ENCODE measurements around the gene SAMD15.
"Not testable (repeated sequence)": the region's sequence is repeated elsewhere in the genome, so short reads cannot be mapped to it uniquely, and the experiment has no call there.

The SAMD15 gene

DNA sequence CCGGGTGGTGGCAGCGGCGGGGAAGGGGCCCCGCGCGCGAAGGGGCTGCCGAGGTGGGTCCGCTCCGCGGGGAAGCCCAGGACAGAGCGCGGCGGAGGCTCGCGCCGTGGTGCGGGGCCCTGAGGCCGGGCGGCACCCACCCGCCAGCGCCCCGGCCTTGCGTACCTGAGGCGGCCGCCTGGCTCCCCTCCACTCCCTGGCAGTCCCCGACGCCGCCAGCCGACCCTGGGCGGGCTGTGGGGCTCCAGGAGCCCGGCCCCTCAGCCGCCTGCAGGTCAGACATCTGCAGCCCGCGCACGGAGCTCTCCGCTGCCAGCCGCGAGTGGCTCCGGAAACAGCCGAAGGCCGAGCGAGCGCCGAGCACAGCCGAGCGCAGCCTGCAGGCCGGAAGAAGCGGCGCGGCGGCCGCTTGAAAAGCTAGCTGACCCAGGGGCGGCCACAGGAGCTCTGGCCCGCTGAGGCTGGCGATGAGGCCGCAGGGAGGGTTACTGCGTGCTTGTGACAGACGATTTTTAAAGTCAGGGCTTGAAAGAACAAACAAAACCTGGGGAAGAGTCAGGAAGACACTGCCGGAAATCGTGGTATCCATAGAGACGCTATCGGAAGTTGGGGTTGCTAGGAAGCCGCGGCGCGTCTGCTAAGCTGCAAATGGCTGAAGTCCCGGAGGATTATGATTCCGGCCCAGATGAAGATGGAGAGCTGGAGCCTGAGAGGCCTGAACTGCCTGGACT is at the start of gene SAMD15, which contains the start of gene TMED8:
TSS of gene SAMD15 (plus strand) at position 609 of the 731 bp plus-strand sequence. CDS start at position 649, 40 bp downstream.
TSS of gene TMED8 (minus strand) at position 324 of the 731 bp plus-strand sequence. CDS start at position 283, 41 bp downstream.
- no peak for DNase-seq

DNA sequence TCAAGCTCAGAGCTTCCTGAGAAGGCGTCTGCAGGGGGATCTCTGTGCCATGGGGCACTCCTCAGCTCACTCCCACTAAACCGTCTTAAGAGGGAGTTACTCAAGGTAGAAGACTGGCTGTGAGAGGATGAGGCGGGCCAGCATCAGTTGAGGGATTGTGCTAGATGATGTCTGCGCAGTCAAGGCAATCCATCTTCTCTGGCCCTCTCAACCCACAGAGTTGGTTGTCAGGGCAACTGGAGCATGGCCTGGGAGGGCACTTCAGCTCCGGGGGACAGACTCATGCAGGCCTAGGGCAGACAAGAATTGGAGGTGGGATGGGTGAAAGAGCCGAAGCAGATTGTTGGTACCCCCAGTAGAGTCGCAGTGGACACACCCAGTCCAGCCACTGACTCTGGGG is 47.3 kb upstream of the SAMD15 start:
- DNase-seq: no peak

DNA sequence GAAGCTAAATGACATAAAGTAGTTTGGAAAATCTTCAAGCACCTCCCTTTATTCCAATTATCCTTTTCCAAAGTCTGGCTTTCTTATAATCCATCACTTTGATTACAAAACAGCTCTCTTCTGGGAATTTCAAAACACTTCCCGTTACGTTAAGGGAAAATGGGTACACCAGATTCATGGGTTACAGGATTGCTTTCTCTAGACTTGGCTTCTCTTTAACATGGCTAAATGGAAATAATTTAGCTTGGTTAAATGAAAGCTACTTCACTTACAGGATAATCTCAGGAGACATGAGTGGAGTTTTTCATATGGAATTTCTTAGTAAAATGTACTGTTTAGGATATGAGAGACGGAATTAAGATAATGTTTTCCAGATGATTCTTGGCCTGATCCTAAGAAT is 41.6 kb upstream of the SAMD15 start:
- DNase-seq: no peak

DNA sequence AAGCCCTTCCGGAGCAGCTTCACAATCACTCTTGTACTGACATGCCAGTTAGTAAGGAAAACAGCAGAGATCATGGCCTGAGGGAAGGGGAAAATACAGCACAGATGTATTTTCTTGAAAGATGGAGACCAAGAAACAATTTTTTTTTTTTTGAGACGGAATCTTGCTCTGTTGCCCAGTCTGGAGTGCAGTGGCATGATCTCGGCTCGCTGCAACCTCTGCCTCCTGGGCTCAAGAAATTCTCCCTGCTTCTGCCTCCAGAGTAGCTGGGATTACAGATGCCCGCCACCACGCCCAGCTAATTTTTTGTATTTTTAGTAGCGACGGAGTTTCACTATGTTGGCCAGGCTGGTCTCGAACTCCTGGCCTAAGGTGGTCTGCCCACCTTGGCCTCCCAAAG is 39.9 kb upstream of the SAMD15 start:
- not testable (repeated sequence) for DNase-seq

DNA sequence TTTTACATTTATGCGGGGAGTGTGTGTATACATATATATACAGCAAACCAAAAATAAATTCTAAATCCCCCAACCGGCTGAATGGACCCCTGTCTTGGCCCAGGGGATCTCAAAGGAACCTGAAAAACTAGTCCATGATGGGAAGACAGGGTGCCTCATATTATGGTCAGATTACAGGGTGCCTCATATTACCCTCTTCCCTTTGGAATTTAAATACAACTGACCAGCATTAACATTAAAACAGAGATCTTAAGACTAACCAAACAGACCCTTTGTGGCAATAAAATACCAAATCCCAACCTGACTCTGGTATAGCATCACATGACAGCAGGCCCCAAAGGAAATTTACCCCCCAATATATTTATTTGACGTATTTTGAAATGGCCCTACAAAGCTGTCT is 39.3 kb upstream of the SAMD15 start:
- DNase-seq: no peak

DNA sequence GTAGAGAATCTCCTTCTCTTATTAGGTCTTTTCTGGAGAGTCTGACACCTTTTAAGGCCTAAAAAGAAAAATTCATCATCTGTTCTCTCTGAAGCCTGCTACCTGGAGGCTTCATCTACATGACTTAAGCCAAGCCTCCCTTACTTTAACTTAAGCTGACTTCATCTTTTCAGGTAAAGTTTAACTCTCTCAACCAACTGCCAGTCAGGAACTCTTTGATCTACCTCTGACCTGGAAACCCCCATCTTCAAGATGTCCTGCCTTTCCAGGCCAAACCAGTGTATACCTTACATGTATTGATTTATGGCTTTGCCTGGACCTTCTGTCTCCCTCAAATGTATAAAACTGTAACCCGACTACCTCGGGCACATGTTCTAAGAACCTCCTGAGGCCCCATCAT is 38.9 kb upstream of the SAMD15 start:
- no peak for DNase-seq

GRCh38 chr14:77339407-77339806 is 37.8 kb upstream of the SAMD15 start:
- no peak for DNase-seq

GRCh38 chr14:77340389-77340788 is 36.8 kb upstream of the SAMD15 start:
- no peak for DNase-seq

- no peak for DNase-seq
Measured at GRCh38 chr14:77342726-77343397, 34.3 kb upstream of the SAMD15 start.

GRCh38 chr14:77343662-77344061 is 33.5 kb upstream of the SAMD15 start:
- DNase-seq: no peak

GRCh38 chr14:77344377-77344996 is 32.7 kb upstream of the SAMD15 start:
- no peak for DNase-seq

GRCh38 chr14:77346495-77346894 is 30.7 kb upstream of the SAMD15 start:
- DNase-seq: no peak

GRCh38 chr14:77347751-77348150 is 29.4 kb upstream of the SAMD15 start:
- no peak for DNase-seq

GRCh38 chr14:77353469-77354141 is 23.6 kb upstream of the SAMD15 start:
- no peak for DNase-seq

DNA sequence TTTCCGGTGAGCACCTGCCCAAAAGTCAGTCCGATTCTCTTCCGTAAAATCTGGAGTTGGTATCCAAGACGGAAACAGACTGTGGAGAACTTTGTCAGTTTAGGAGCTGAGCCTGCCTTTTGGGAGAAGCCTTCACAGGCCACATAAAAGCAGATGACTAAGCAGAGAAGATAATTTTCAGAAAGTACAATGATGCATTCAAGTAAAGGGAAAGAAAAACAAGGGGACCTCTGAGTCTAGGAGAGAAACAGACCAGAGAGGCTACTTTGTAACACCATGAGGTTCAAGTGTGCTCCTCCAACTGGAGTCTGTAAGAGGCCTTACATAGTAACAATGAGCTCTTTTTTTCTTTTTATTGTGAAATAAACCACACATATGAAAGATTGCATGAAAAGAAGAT is 21.4 kb upstream of the SAMD15 start:
- DNase-seq: no peak

- DNase-seq: no peak
Measured at GRCh38 chr14:77356899-77357298, 20.3 kb upstream of the SAMD15 start.

GRCh38 chr14:77359626-77360025 is 17.6 kb upstream of the SAMD15 start:
- DNase-seq: no peak

DNA sequence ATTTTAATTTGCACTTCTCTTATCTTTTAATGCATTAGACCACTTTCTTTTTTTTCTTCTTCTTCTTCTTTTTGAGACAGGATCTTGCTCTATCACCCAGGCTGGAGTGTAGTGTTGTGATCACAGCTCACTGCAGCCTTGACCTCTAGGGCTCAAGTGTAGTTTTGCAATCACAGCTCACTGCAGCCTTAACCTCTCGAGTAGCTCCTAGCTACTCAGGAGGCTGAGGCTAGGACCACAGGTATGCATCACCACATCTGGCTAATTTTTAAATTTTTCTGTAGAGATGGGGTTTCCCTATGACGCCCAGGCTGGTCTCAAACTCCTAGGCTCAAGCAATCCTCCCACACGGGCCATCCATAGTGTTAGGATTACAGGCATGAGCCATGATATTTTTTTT is 13.0 kb upstream of the SAMD15 start:
- DNase-seq: no peak

DNA sequence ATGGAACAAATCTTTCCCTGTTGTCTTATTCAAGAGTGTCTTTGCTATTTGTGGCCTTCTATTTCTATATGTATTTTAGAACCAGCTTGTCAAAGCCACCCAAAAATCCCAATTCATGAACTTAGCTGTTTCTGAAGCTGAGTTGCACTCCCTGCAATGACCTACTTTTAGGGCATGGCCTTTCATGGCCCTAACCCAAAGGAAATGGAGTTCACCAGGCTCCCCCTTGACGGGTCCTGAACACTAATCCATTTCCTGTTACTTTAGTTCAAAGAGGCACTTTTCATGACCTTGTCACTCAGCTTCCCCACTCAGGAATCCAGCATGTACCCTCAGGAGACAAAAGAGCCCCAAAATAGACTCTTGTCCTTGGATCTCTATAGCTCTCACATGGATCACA is 7.9 kb upstream of the SAMD15 start:
- DNase-seq: no peak

DNA sequence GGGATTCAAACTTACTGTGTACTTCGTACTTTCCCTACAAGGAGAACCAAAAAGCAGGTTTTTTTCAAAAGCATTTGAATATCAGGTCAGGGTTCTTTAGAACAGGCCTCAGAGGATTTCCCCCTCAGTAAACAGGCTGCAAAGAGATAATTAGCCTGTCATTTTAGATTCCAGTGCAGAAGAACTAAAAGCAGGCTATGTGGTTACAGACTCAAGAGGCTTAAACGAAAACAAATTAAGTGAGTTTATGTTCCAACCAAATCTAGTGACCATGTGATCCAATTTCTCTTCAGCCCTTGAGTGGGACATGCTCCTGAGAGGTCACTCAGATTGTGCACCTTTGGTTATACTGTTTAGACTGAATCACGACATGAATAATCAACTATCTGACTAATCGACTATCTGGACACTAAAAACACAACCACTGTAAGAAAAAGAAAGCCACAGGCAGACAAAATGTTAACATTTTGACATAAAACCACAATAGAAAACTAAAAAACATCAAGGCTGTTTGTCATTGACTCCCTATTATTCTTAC is 4.8 kb upstream of the SAMD15 start:
- DNase-seq: no peak

GRCh38 chr14:77375164-77375950 is 1.8 kb upstream of the SAMD15 start:
- no peak for DNase-seq
